HepG2 (cell line): ENCODE data around the gene PRKCE. TPM values are rescaled to one million over a fixed set of nuclear protein-coding genes. Genes with fewer than 3 reads are reported as not detected.

ENCODE experiments used
- CBX2 ChIP-seq, 2 experiments: fragments of 200-600 bp in 1 of 2; sonication (generic); formaldehyde crosslinking in 1 of 2; IDR thresholded peaks; 2 replicates each; pipeline versions ENCODE4 v1.7.0 to v1.8.1; 2018 to 2022; ENCODE audit warnings: low read depth in 2 of 2, low read length in 1 of 2, mild to moderate bottlenecking in 1 of 2, missing genetic modification reagents in 1 of 2
- EHMT2 ChIP-seq: fragments of 200-600 bp; sonication (generic); IDR thresholded peaks from 2 replicates; pipeline ENCODE4 v1.7.0; 2017; ENCODE audit warnings: antibody characterized with exemption, low read depth, low read length, borderline replicate concordance
- ETV6 ChIP-seq: sonication (generic); formaldehyde crosslinking; conservative IDR thresholded peaks from 2 replicates; pipeline ENCODE4 v1.4.0; 2020; ENCODE audit warnings: missing genetic modification reagents
- FOSL1 ChIP-seq: sonication (generic); formaldehyde crosslinking; IDR thresholded peaks from 2 replicates; pipeline ENCODE4 v1.9.0; 2021; ENCODE audit warnings: missing genetic modification reagents, borderline replicate concordance
- FOXA3 ChIP-seq: IDR thresholded peaks from 2 replicates; pipeline ENCODE4 v1.6.1; 2016; ENCODE audit warnings: missing genetic modification reagents, missing compliant biosample characterization
- FOXM1 ChIP-seq: sonication (generic); formaldehyde crosslinking; IDR thresholded peaks from 2 replicates; pipeline ENCODE4 v1.5.0; 2020; ENCODE audit warnings: missing genetic modification reagents
- FOXO1 ChIP-seq: sonication (generic); formaldehyde crosslinking; IDR thresholded peaks from 2 replicates; pipeline ENCODE4 v1.4.0; 2020; ENCODE audit warnings: missing genetic modification reagents
- HMG20A ChIP-seq: IDR thresholded peaks from 2 replicates; pipeline ENCODE4 v1.6.1; 2016; ENCODE audit warnings: borderline replicate concordance
- HMGA1 ChIP-seq: sonication (generic); formaldehyde crosslinking; conservative IDR thresholded peaks from 2 replicates; pipeline ENCODE4 v1.4.0; 2020; ENCODE audit warnings: missing genetic modification reagents
- JUN ChIP-seq: sonication (generic); formaldehyde crosslinking; IDR thresholded peaks from 2 replicates; pipeline ENCODE4 v1.4.0; 2020; ENCODE audit warnings: mild to moderate bottlenecking, missing genetic modification reagents
- KDM5A ChIP-seq: fragments of 200-600 bp; sonication (generic); IDR thresholded peaks from 2 replicates; pipeline ENCODE4 v1.7.0; 2018; ENCODE audit warnings: antibody characterized with exemption, mild to moderate bottlenecking, low read length, borderline replicate concordance
- MBNL3 ChIP-seq: fragments of 250-450 bp; sonication (Bioruptor Pico); conservative IDR thresholded peaks from 2 replicates; pipeline ENCODE4 v1.8.0; 2022; ENCODE audit warnings: mild to moderate bottlenecking, inconsistent platforms
- NFATC3 ChIP-seq: sonication (generic); formaldehyde crosslinking; IDR thresholded peaks from 2 replicates; pipeline ENCODE4 v1.5.1; 2020; ENCODE audit warnings: mild to moderate bottlenecking, missing genetic modification reagents
- NR2F2 ChIP-seq: IDR thresholded peaks from 2 replicates; pipeline ENCODE4 v1.6.1; 2012; ENCODE audit warnings: low read depth, inconsistent platforms, borderline replicate concordance
- PHF8 ChIP-seq: sonication (generic); formaldehyde crosslinking; IDR thresholded peaks from 2 replicates; pipeline ENCODE4 v1.5.0; 2020; ENCODE audit warnings: missing genetic modification reagents
- RNF2 ChIP-seq: fragments of 450-650 bp; conservative IDR thresholded peaks from 2 replicates; pipeline ENCODE4 v1.6.1; 2016; ENCODE audit warnings: low read depth
- SSRP1 ChIP-seq: IDR thresholded peaks from 2 replicates; pipeline ENCODE4 v1.6.1; 2016; ENCODE audit warnings: control low read depth
- ZNF484 ChIP-seq: sonication (generic); formaldehyde crosslinking; IDR thresholded peaks from 2 replicates; pipeline ENCODE4 v1.5.1; 2020; ENCODE audit warnings: mild to moderate bottlenecking, low read depth, missing genetic modification reagents, borderline replicate concordance
- ZNF552 ChIP-seq: sonication (generic); formaldehyde crosslinking; IDR thresholded peaks from 2 replicates; pipeline ENCODE4 v1.9.0; 2022; ENCODE audit warnings: missing genetic modification reagents, mild to moderate bottlenecking, borderline replicate concordance
- ZNF615 ChIP-seq: sonication (generic); formaldehyde crosslinking; IDR thresholded peaks from 2 replicates; pipeline ENCODE4 v1.5.0; 2020; ENCODE audit warnings: mild to moderate bottlenecking, missing genetic modification reagents, borderline replicate concordance
- ZNF746 ChIP-seq: sonication (generic); formaldehyde crosslinking; IDR thresholded peaks from 2 replicates; pipeline ENCODE4 v1.8.0; 2022; ENCODE audit warnings: mild to moderate bottlenecking, missing genetic modification reagents
- ZNF773 ChIP-seq: sonication (generic); formaldehyde crosslinking; IDR thresholded peaks from 2 replicates; pipeline ENCODE4 v1.4.0; 2020; ENCODE audit warnings: missing genetic modification reagents, borderline replicate concordance
- polyA plus RNA-seq, 8 experiments: library from polyadenylated mRNA; depleted of rRNA in 3 of 8; stranded (reverse) in 7 of 8; unstranded in 1 of 8; fragments of >200 nt; fragmentation: Illumina TruSeq in 4 of 8; extraction: Trizol in 4 of 8; gene quantifications; 2 replicates each; pipeline versions ENCODE4 v1.2.1 to v1.2.3, GENCODE V29; 2011 to 2016; ENCODE audit warnings: low read depth in 4 of 8, missing spikeins in 1 of 8, mixed read lengths in 1 of 8; ENCODE audit not compliant: insufficient read depth in 1 of 8
- total RNA-seq, 5 experiments: library from RNA; depleted of rRNA; stranded (reverse); fragments of >200 nt; fragmentation: Illumina TruSeq; extraction: Trizol; gene quantifications; 2 replicates each; pipeline ENCODE4 v1.2.3, GENCODE V29; 2016; ENCODE audit warnings: low read depth in 1 of 5
- TF ChIP-seq, protein P1 (sequence below): IDR thresholded peaks from 2 replicates; pipeline ENCODE4 v1.6.1; 2018; ENCODE audit warnings: missing genetic modification reagents
- TF ChIP-seq, protein P2 (sequence below): sonication (generic); formaldehyde crosslinking; IDR thresholded peaks from 2 replicates; pipeline ENCODE4 v1.5.0; 2020; ENCODE audit warnings: missing genetic modification reagents
- TF ChIP-seq, protein P3 (sequence below): IDR thresholded peaks from 2 replicates; pipeline ENCODE4 v1.6.1; 2016; ENCODE audit warnings: low read depth, borderline replicate concordance
- TF ChIP-seq, protein P4 (sequence below): sonication (generic); formaldehyde crosslinking; IDR thresholded peaks from 2 replicates; pipeline ENCODE4 v1.5.0; 2020; ENCODE audit warnings: missing genetic modification reagents, mild to moderate bottlenecking, borderline replicate concordance
- TF ChIP-seq, protein P5 (sequence below): sonication (generic); formaldehyde crosslinking; IDR thresholded peaks from 2 replicates; pipeline ENCODE4 v1.5.0; 2020; ENCODE audit warnings: mild to moderate bottlenecking, missing genetic modification reagents, borderline replicate concordance

PRKCE gene
- total and polyA plus RNA-seq, 2 of the 13 experiments (the other 11 are each of a cell fraction or from before 2014, with no cell fraction given), result 1.0 to 3.9 TPM

DNA sequence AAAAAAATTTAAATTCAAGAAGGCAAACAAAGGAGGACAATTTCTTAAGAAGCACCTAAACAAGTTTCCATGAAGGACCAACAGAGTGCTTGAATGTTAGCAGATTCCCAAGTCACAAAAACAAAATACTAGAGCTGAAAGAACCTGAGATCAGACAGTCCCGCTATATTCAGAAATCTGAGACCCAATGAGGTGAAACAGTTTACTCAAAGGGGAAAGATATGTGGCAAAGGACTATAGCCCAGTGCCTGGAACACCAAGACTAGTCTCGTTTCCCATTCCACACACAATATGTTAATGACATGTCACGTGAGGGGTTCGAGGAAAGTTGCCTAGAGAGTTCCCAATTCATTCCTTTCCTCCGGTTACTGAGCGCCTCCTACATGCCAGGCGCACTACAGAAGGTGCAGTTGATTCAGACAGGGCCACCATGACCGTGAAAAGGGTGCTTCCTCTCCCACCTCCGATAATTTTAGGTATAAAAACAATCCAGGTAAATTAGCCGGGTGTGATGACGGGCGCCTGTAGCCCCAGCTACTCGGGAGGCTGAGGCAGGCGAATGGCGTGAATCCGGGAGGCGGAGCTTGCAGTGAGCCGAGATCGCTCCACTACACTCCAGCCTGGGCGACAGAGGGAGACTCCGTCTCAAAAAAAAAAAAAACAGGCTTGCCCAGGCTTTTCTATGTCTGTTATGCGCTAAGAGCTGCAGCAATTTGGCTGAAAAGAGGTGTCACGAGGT lies 41.0 kb upstream of the PRKCE start (continued):
- no peak for TF ChIP-seq RNF2
- peak; percentile 68; the same call in 1 of the 2 replicates for TF ChIP-seq ETV6 (CRISPR knock-in tag)
- TF ChIP-seq MBNL3, result no peak
- TF ChIP-seq FOXM1 (CRISPR knock-in tag), result no peak
- no peak for TF ChIP-seq HMG20A
- no peak for TF ChIP-seq FOXO1 (CRISPR knock-in tag)
- TF ChIP-seq ZNF773 (CRISPR knock-in tag), result no peak
- no peak for TF ChIP-seq PHF8 (CRISPR knock-in tag)
- TF ChIP-seq ZNF484 (CRISPR knock-in tag), result no peak
- no peak for TF ChIP-seq JUN (CRISPR knock-in tag)
- TF ChIP-seq, protein P1, sequence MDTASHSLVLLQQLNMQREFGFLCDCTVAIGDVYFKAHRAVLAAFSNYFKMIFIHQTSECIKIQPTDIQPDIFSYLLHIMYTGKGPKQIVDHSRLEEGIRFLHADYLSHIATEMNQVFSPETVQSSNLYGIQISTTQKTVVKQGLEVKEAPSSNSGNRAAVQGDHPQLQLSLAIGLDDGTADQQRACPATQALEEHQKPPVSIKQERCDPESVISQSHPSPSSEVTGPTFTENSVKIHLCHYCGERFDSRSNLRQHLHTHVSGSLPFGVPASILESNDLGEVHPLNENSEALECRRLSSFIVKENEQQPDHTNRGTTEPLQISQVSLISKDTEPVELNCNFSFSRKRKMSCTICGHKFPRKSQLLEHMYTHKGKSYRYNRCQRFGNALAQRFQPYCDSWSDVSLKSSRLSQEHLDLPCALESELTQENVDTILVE, result no peak
- TF ChIP-seq, protein P2, sequence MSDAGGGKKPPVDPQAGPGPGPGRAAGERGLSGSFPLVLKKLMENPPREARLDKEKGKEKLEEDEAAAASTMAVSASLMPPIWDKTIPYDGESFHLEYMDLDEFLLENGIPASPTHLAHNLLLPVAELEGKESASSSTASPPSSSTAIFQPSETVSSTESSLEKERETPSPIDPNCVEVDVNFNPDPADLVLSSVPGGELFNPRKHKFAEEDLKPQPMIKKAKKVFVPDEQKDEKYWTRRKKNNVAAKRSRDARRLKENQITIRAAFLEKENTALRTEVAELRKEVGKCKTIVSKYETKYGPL (CRISPR knock-in tag), result no peak
- TF ChIP-seq ZNF746 (CRISPR knock-in tag), result no peak
- no peak for TF ChIP-seq CBX2 (IDR thresholded peaks at IDR 0.05; ENCODE audit: low read depth, low read length)
- no peak for TF ChIP-seq CBX2 (CRISPR knock-in tag; IDR thresholded peaks at IDR 0.05; ENCODE audit: low read depth)
- TF ChIP-seq, protein P3, sequence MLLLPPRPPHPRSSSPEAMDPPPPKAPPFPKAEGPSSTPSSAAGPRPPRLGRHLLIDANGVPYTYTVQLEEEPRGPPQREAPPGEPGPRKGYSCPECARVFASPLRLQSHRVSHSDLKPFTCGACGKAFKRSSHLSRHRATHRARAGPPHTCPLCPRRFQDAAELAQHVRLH (CRISPR knock-in tag), result peak; percentile 55; the same call in 1 of the 2 replicates
- TF ChIP-seq, protein P4, sequence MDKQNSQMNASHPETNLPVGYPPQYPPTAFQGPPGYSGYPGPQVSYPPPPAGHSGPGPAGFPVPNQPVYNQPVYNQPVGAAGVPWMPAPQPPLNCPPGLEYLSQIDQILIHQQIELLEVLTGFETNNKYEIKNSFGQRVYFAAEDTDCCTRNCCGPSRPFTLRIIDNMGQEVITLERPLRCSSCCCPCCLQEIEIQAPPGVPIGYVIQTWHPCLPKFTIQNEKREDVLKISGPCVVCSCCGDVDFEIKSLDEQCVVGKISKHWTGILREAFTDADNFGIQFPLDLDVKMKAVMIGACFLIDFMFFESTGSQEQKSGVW (CRISPR knock-in tag), result no peak
- TF ChIP-seq FOSL1 (CRISPR knock-in tag), result no peak
- no peak for TF ChIP-seq HMGA1 (CRISPR knock-in tag)
- TF ChIP-seq, protein P5, sequence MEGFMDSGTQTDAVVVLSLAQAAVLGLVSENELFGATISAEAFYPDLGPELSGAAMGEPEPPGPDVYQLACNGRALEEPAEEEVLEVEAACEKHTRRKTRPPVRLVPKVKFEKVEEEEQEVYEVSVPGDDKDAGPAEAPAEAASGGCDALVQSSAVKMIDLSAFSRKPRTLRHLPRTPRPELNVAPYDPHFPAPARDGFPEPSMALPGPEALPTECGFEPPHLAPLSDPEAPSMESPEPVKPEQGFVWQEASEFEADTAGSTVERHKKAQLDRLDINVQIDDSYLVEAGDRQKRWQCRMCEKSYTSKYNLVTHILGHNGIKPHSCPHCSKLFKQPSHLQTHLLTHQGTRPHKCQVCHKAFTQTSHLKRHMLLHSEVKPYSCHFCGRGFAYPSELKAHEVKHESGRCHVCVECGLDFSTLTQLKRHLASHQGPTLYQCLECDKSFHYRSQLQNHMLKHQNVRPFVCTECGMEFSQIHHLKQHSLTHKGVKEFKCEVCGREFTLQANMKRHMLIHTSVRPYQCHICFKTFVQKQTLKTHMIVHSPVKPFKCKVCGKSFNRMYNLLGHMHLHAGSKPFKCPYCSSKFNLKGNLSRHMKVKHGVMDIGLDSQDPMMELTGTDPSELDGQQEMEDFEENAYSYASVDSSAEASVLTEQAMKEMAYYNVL, result no peak
- TF ChIP-seq ZNF552 (CRISPR knock-in tag), result no peak
- TF ChIP-seq NR2F2, result no peak
- TF ChIP-seq ZNF615 (CRISPR knock-in tag), result no peak
- TF ChIP-seq SSRP1 (CRISPR knock-in tag), result no peak; the same call in 1 of the 2 replicates
- TF ChIP-seq NFATC3 (CRISPR knock-in tag), result no peak
- no peak for TF ChIP-seq FOXA3 (CRISPR knock-in tag)
- no peak for TF ChIP-seq EHMT2
- peak; percentile 88 for TF ChIP-seq KDM5A
